Stimulated activated naive CD4-positive, alpha-beta T cell treated with Interleukin-2 at 50 U/mL for 16 hours (primary cell): ENCODE results near the gene HSPBAP1.

Experiments used
- DNase-seq: peaks from one replicate; lab custom pipeline; 2025; lab: John Stamatoyannopoulos, UW

Gene HSPBAP1, protein sequence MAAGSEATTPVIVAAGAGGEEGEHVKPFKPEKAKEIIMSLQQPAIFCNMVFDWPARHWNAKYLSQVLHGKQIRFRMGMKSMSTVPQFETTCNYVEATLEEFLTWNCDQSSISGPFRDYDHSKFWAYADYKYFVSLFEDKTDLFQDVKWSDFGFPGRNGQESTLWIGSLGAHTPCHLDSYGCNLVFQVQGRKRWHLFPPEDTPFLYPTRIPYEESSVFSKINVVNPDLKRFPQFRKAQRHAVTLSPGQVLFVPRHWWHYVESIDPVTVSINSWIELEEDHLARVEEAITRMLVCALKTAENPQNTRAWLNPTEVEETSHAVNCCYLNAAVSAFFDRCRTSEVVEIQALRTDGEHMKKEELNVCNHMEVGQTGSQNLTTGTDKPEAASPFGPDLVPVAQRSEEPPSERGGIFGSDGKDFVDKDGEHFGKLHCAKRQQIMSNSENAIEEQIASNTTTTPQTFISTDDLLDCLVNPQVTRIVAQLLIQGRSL

DNA sequence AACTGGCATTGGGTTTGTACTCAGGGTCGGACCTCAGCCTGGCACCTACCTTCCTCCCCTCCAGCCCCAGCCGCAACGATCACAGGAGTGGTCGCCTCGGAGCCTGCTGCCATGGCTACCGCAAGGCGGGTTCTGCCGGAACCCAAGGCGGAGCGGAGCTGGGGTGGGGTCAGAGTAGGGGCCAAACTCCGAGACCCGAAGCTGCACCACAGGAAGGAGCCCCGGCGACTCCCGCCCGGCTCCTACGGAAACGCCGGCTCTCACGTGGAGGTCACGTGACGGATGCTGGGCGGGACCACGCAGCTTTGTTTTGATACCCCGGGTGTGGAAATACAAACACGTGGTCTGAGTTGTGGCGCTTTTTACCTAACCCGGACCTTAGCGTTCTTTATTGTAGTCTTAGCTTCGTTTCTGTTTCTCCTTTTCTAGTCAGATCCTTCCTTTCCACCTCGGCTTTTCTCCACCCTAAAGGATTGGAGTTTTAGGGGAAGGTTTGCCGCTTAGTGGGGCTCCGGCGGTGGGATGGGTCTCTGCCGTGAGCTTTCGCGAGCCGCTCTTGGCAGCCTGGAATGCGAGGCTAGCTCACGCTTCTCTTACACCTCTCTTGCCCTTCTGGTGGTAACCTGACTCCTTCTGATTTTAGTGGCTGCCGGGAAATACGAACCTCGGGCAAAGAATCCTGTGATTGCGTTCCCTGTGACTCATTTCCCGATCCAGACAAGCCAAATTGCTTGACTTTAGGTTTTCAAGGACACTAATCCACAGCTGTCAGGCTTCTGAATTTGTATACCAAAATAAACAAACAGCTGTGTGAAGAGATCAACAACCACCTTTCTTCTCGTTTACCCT lies at the start of gene HSPBAP1:
TSS of gene HSPBAP1 (minus strand) at position 264 of the 849 bp plus-strand sequence. CDS start at position 113, 151 bp downstream.
- DNase-seq = no peak

DNA sequence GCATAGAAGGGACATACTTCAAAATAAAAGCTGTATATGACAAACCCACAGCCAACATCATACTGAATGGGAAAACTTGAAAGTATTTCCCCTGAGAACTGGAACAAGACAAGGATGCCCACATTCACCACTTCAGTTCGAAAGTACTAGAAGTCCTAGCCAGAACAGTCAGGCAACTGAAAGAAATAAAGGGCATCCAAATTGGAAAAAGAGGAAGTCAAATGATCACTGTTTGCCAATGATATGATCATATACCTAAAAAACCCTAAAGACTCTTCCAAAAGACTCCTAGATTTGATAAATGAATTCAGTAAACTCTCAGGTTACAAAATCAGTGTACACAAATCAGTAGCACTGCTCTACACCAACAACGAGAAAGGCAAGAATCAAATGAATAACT lies 42.0 kb upstream of the HSPBAP1 start:
- no peak for DNase-seq

DNA sequence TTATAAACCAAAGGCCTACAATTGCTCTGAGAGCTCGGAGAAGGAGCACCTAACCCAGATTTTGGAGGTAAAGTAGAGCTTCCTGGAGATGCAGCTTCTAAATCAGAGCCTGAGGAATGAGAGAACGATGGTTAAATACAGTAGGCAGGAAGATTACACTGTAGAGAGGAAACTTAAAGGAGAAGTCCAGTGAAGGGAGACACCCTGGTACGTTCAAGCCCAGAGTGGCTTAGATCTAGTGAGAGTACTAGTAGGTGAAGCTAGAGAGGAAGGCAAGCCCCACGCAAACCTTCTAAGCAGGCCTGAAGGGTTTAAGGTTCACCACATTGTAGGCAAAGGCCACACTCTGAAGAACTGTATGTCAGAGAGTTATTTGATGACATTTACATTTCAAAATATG lies 34.6 kb upstream of the HSPBAP1 start:
- no peak for DNase-seq

DNA sequence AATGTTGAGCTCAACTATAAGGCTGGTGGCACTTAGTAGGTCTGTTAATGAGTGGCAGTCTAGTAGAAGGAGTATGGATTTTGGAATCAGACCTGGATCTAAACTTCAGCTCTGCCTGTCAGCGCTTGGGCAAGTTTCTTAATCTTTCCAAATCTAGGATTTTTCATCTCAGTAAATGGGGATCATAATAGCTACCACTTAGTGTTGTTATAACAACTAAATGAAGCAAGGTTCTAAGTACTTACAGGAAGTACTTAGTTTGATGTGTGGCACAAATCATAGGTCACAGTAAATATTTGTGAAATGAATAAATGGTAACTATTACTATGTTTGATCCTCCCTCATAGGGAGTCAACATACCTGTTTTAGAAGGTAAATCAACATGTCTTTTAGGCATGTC lies 32.6 kb upstream of the HSPBAP1 start:
- DNase-seq = no peak

DNA sequence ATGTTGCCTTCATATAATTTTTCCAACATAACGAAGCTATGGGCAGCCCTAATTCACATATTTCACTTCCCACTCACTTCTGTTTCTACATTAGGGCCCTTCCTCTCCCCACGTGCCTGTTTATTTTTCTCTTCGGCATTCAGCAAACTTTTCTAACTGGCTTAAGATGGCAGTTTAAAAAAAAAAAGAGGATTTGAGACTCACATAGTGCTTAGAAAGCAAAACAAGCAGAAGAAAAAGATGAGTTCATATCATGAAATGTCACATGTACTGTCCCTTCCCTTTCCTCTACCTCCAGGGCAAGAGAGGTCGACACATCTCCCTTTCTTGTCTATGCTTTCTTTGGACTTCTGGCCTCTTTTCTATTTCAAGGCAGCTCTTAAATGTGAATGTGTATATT lies 31.8 kb upstream of the HSPBAP1 start:
- no peak for DNase-seq

DNA sequence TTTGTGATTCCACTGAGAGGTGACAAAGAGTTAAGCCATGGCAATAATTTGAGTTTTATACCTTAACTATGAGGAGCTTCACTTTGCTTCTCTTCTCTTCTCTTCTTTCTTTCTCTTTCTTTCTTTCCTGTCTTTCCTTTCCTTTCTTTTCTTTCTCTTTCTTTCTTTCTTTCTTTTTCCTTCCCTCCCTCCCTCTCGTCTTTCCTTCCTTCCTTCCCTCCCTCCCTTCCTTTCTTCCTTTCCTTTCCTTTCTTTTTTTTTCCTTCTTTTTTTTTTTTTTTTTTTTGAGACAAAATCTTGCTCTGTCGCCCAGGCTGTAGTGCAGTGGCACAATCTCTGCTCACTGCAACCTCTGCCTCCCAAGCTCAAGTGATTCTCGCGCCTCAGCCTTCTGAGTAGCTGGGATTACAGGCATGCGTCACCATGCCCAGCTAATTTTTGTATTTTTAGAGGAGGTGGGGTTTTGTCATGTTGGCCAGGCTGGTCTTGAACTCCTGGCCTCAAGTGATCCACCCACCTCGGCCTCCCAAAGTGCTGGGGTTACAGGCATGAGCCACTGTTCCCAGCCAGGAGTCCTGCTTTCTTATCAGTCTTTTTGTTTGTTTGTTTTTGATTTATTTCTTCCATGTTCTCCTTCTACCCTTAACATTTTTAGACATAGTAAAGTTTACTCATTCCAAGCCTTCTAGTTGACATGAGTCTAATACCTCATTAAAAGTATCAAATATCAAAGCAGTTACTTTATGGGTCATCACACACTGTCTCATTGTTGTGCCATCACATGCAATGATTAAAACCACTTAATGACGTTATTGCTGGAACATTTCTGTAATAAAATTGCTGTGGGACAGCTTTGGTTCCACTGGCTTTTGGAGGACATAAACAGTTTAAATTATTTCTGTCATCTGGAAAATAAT lies 31.1 kb upstream of the HSPBAP1 start:
- DNase-seq = no peak

DNA sequence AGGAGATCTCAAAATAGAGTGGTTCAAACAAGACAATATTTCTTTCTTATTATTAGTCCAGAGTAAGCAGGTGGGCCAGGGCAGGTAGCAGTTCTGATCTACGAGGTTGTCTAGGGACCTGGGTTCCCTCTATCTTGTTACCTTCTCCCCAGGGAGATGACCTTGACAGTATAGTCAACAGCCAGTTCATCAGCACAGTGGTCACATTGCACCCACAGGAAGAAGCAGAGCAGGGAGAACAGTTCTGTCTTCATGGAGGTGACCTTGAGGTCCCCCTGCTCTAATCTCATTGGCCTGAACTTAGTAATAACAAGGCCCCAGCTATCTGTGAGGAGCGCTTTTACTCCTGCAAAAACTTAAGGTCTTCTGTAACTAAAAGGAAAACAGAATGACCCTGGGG lies 23.0 kb upstream of the HSPBAP1 start:
- DNase-seq = no peak

DNA sequence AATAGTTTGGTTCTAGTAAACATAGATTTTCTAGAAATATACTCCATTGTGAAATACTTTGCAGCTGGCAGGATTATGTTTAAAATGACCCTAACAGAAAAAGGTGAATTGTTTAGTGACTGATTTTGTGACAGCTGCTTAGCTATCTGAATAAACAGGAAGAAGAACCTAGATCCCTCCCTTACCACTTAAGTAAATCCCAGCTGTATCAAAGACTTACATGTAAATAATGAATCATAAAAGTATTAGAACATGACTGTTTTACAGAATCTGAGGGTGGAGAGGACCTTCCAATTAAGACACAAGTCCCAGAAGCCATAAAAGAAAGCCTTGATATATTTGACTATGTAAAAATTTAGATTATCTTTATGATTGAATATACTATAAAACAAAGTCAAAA lies 17.1 kb upstream of the HSPBAP1 start:
- no peak for DNase-seq

DNA sequence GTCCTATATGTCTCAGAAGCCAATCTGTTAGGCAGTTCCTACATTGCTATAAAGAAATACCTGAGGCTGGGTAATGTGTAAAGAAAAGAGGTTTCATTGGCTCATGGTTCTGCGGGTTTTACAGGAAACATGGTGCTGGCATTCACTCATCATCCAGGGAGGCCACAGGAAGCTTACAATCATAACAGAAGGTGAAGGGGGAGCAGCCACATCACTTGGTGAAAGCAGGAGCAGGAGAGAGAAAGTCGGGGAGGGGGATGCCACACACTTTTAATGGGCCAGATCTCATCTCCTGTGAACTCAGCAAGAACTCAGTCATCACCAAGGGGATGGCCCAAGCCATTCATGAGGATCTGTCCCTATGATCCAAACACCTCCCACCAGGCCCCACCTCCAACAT lies 10.3 kb upstream of the HSPBAP1 start:
- DNase-seq = no peak

DNA sequence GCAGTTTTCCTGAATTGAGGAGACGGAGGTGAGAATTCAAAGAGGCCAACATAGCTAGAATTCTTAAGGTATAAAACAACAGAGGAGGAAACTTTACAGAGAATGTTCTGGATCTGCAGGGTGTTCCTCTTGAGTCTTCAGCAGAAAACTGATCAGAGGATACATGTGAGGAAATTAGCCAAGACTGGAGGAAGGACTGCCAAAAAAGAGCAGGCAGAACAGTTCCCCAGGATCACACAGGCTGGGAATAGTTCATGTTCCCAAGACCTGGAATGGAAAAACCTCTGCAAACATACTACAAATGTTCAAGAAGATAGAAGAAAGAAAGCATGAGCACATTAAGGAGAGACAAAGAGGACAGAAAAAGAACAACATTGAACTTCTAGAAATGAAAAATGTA lies 8.7 kb upstream of the HSPBAP1 start:
- DNase-seq = no peak

DNA sequence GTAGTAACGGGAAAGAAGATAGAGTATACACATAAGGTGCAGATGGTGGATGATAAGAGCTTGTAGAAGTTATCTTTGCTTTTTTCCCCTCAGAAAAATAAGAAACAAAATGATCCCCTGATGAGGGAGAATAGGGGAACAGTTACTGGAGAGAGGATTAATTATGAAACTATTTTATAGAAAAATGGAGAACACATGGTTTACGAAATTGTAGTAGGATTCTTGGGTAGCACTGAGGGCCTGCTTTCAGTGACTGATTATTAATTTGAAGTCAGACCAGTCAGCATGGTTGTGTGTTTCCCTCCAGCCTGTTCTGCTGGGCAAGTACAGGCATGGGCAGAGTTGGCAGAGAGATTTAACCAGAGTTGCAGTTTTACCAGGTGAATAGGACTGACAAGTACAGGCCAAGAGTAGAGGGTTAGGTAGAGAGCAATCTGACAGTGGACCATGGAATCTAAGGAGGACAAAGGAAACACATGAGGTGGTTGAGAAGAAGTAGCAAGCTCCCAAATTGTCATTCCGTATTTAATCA lies 7.1 kb upstream of the HSPBAP1 start:
- no peak for DNase-seq

DNA sequence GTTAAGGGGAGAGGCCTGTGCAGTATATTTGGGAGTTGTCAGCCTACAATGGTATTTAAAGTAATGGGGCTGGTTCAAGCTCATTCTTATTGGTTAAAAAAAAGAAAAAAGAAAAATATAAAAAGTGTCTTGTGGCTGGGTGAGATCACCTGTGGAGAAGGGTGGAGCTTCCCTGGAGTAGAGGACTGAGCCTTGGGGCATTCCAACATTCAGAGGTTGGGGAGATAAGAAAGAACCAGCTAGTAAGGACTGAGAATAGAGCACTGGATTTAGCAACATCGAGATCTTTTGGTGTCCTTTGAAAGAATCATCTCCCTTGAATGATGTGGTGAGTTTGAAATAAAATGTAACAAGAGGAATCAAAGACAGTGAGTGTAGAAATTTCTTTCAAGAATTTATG lies 6.4 kb upstream of the HSPBAP1 start:
- DNase-seq = no peak

DNA sequence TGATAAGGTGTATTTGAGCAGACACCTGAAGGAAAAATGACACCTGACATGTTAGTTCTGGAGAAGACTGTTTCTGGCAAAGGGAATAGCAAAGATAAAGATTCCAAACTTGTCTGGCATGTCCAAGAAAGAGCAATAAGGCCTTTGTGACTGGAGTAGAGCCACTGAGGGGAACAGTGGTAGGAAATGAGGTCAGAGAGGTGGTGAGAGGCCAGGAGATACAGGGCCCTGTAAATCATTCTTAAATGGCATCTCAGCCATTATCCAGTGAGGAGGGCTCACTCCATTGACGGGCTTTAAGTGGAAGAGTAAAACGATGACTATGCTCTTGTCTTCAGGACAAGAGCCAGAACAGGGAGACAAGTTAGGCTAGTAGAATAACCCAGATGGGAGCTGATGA lies 5.7 kb upstream of the HSPBAP1 start:
- DNase-seq = no peak

DNA sequence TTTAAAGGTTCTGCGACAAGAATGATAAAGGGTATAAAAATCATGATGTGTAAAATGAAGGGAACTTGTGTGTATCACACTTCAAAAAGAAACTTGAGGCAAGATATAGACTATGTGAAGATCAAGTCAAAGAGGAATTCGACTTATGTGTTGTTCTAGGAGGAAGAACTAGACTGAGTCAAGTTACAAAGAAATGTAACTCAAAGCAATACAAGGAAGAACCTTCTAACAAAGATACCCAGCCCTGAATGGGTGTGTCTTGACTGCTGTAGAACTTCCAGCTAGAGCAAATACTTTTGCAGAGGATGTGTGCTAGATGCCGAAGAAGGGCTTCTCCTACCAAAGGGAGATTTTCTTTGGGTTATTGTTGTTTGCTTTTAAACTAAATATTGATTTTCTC lies 3.7 kb upstream of the HSPBAP1 start:
- no peak for DNase-seq

DNA sequence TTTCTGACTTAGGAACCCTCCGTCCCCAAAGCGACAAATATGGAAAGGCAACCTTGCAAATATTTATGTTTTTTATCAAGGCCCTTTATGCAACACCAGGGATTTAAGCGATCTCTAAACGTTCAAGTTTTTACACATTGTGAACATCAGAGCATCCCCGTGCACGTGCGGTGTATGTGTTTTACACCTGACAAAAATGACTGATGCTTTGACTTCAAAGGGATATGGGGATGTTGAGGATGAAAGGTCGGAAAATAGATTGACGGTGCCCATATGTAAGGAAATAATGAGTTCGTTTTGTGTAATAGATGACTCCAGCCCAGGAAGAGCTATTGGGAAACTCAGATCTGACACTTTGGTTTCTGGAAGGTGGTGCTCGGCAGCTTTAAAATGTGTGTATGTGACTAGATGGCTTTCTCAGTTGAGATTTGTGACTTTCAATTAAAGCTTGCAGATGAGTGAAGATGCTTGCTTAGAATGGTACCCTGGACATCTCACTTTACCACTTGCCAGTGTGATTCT lies 2.1 kb upstream of the HSPBAP1 start:
- no peak for DNase-seq

DNA sequence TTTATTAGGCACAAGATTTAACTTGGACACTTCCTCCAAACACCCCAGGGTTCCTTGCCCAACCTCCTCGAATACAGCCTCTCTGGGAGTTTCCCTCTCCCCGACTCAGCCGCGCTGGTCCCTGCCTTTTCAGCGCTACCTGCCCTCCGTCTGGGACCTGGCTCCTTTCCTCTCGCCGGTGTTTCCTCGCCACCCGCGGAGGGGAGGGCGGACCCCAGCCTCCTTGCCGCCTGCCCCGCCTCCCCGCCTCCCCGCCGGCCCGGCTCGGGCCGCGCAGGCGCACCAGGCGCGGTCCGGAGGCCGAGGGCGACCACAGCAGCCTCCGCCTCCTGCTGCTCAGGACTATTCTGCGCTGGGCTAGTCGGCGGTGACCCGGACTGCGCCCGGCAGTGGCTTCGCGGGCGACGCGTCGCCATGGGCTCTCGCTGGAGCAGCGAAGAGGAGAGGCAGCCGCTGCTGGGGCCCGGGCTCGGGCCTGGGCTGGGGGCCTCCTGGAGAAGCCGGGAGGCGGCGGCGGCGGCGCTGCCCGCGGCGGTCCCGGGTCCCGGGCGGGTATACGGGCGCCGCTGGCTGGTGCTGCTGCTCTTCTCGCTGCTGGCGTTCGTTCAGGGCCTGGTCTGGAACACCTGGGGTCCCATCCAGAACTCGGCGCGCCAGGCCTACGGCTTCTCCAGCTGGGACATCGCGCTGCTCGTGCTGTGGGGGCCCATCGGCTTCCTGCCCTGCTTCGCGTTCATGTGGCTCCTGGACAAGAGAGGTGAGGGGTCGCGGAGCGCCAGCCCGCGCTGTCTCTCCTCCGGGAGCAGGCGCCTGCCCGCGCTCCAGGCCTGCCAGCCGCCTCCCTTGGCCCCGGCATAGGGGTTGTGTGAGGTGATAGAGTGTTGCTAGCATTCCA lies 1.4 kb upstream of the HSPBAP1 start, which contains the start of gene SLC49A4:
TSS of gene SLC49A4 (plus strand) at position 291 of the 895 bp plus-strand sequence. CDS start at position 415, 124 bp downstream.
- no peak for DNase-seq

DNA sequence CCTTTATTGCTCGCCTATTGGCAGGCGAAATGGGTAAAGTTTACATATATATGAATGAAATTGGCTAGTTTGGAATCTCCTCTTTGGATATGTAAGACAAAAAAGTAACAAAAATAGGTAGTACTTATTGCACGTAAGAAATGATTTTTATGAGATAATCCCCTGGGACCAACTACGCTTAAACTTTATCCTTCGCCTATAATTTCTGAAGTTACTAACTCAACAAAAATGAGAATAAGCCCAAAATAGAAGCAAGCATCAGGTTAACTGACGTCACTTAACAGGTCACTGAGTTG lies 800 bp upstream of the HSPBAP1 start:
- no peak for DNase-seq

DNA sequence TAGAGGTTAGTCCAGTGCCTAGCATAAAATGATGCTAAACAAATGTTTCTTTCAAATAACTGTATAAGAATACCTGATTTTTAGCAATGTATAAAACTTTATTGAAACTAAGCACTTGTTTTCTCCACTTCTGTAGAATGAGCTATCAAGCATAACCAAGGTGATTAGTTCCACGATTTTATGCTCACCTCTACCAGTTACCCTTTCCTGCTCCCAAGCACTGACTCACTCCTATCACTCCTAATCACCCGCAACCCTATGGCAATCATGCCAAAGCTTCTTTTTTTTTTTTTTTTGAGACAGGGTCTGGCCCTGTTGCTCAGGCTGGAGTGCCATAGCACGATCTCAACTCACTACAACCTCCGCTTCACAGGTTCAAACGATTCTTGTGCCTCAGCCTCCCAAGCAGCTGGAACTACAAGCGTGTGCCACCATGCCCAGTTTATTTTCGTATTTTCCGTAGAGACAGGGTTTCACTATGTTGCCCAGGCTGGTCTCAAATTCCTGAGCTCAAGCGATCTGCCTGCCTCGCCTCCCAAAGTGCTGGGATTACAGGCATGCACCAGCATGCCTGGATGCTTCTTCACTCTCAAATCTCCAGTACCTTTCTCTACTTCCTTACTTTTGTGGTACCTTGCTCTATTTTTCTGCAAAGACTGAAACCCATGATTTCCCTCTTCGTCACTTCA lies 3.9 kb downstream of the HSPBAP1 start:
- DNase-seq = no peak

DNA sequence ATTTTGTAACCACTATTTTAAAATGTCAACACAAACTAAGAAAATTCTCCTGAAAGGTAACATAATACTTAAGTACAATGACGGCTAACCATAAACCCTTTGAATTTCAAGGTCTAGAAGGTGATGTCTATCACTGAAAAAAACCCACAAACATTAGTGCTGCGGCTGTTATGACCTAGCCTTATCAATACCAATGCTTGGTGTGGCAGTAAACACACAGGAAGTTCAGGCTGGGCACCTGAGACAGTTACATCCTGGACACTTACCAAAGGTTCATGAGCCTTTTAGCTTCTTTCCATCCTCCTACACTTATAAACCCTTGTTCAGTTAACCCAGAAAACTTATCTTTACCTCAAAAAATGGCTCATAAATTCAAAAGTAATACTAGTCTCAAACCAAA lies 5.8 kb downstream of the HSPBAP1 start:
- no peak for DNase-seq

DNA sequence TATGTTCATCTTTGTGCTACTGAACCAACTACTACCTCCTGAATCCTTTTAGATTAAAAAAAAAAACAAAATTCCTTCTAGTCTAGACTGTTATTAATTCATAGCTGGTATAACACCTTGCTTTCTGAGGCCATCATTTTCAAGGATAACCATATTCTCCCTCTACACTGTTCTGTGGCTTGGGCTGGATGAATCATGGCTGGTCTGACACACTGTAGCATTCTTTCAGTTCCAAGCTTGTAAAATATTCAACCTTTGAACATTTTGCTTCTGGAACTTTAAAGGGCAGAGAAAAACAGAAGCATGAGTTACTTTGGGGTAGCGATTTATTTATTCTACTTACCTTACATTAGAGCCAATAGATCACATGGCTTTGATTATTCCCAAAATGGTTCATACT lies 7.6 kb downstream of the HSPBAP1 start:
- no peak for DNase-seq
